Keratinocyte (primary cell): ENCODE data around the gene OR1F1.

Source experiments
- CTCF ChIP-seq, 3 experiments: IDR thresholded peaks in 1 of 3; conservative IDR thresholded peaks in 1 of 3; optimal IDR thresholded peaks in 1 of 3; 2 replicates in 2 of 3; 3 replicates in 1 of 3; pipeline versions ENCODE3 to v1.5.1; 2011; ENCODE audit warnings: low read length in 3 of 3, mild to moderate bottlenecking in 3 of 3, moderate library complexity in 2 of 3, control low read depth in 1 of 3, inconsistent platforms in 1 of 3; ENCODE audit not compliant: insufficient read depth in 2 of 3; ENCODE audit errors: extremely low read depth in 1 of 3
- EZH2 ChIP-seq: IDR thresholded peaks from one replicate; pipeline ENCODE4 v1.6.1; 2012; ENCODE audit warnings: inconsistent platforms, mild to moderate bottlenecking, low read length, moderate library complexity

GRCh38 chr16:3193221-3194212 lies 5.5 kb downstream of the OR1F1 start:
- TF ChIP-seq CTCF (optimal IDR thresholded peaks at IDR 0.05 in 1 of 3, IDR thresholded peaks at IDR 0.05 in 1 of 3, conservative IDR thresholded peaks at IDR 0.05 in 1 of 3; ENCODE audit: extremely low read depth in 1 of 3, insufficient read depth in 2 of 3, low read length in 3 of 3) = no peak
- no peak for TF ChIP-seq EZH2
